Prostate gland (tissue), 2 donors: ENCODE results near the gene NUBP2.

Experiments
- CTCF ChIP-seq, 4 experiments: fragments of 200-600 bp in 2 of 4; fragments of 450-650 bp in 2 of 4; sonication (generic) in 2 of 4; IDR thresholded peaks; 1 replicate in 3 of 4; 2 replicates in 1 of 4; pipeline ENCODE4 v1.5.1; 2016 to 2019; ENCODE audit warnings: antibody characterized with exemption in 4 of 4, mild to moderate bottlenecking in 2 of 4, moderate library complexity in 2 of 4
- POLR2AphosphoS5 ChIP-seq: sonication (generic); formaldehyde crosslinking; IDR thresholded peaks from one replicate; pipeline ENCODE4 v1.6.1; 2017; ENCODE audit warnings: antibody characterized with exemption

GRCh38 chr16:1773703-1774447 lies 8.9 kb upstream of the NUBP2 start:
- no peak for TF ChIP-seq CTCF (IDR thresholded peaks at IDR 0.05)
- TF ChIP-seq POLR2AphosphoS5: no peak
